Activated CD4-positive, alpha-beta T cell treated with anti-CD3 and anti-CD28 coated beads, Interleukin-2, Interleukin-4, amounts not matched to agents 100 ng/mL and 50 ng/mL, durations not matched to agents 16 hours and 8 hours (primary cell): ENCODE data around the gene PUM1.
"Not testable (repeated sequence)": the region's sequence is repeated elsewhere in the genome, so short reads cannot be mapped to it uniquely, and the experiment has no call there.

Experiments used
- DNase-seq: peaks from one replicate; pipeline ENCODE4 v3.0.0-alpha.2; 2020; ENCODE audit warnings: low spot score

PUM1 gene

GRCh38 chr1:30964706-30965105, 100.8 kb downstream of the PUM1 start:
- no peak for DNase-seq

- no peak for DNase-seq
Measured at GRCh38 chr1:30962609-30963508, 102.7 kb downstream of the PUM1 start.

- no peak for DNase-seq
Measured at GRCh38 chr1:30957560-30958222, 107.8 kb downstream of the PUM1 start.

GRCh38 chr1:30955448-30956015, 110.0 kb downstream of the PUM1 start:
- DNase-seq: no peak

- no peak for DNase-seq
Measured at GRCh38 chr1:30953685-30954084, 111.8 kb downstream of the PUM1 start.

GRCh38 chr1:30952098-30952497, 113.4 kb downstream of the PUM1 start:
- no peak for DNase-seq

- DNase-seq: no peak
Measured at GRCh38 chr1:30950700-30951099, 114.8 kb downstream of the PUM1 start.

- DNase-seq: no peak
Measured at GRCh38 chr1:30950053-30950452, 115.5 kb downstream of the PUM1 start.

- not testable (repeated sequence) for DNase-seq
Measured at GRCh38 chr1:30949487-30949838, 116.1 kb downstream of the PUM1 start.

- not testable (repeated sequence) for DNase-seq
Measured at GRCh38 chr1:30948813-30949486, 116.6 kb downstream of the PUM1 start.

- no peak for DNase-seq
Measured at GRCh38 chr1:30948278-30948677, 117.2 kb downstream of the PUM1 start.

GRCh38 chr1:30947212-30947611, 118.3 kb downstream of the PUM1 start:
- DNase-seq: no peak

- no peak for DNase-seq
Measured at GRCh38 chr1:30942326-30942963, 123.1 kb downstream of the PUM1 start.

- no peak for DNase-seq
Measured at GRCh38 chr1:30940541-30940940, 125.0 kb downstream of the PUM1 start.

GRCh38 chr1:30936541-30937171, 128.9 kb downstream of the PUM1 start:
- no peak for DNase-seq

GRCh38 chr1:30935758-30936157, 129.8 kb downstream of the PUM1 start:
- not testable (repeated sequence) for DNase-seq

GRCh38 chr1:30934613-30935012, 130.9 kb downstream of the PUM1 start:
- DNase-seq: no peak

- no peak for DNase-seq
Measured at GRCh38 chr1:30933874-30934252, 131.7 kb downstream of the PUM1 start.

- no peak for DNase-seq
Measured at GRCh38 chr1:30930631-30931173, 134.8 kb downstream of the PUM1 start.

- no peak for DNase-seq
Measured at GRCh38 chr1:30929944-30930525, 135.5 kb downstream of the PUM1 start.
